ENCODE results near the gene PRSS57. TPM values are rescaled to one million over a fixed set of nuclear protein-coding genes. Genes with fewer than 3 reads are reported as not detected.

PRSS57 gene
- total and polyA plus RNA-seq, 2 of the 13 experiments (the other 11 are each of a cell fraction or from before 2014, with no cell fraction given) = 0.12 TPM; not detected in 1

DNA sequence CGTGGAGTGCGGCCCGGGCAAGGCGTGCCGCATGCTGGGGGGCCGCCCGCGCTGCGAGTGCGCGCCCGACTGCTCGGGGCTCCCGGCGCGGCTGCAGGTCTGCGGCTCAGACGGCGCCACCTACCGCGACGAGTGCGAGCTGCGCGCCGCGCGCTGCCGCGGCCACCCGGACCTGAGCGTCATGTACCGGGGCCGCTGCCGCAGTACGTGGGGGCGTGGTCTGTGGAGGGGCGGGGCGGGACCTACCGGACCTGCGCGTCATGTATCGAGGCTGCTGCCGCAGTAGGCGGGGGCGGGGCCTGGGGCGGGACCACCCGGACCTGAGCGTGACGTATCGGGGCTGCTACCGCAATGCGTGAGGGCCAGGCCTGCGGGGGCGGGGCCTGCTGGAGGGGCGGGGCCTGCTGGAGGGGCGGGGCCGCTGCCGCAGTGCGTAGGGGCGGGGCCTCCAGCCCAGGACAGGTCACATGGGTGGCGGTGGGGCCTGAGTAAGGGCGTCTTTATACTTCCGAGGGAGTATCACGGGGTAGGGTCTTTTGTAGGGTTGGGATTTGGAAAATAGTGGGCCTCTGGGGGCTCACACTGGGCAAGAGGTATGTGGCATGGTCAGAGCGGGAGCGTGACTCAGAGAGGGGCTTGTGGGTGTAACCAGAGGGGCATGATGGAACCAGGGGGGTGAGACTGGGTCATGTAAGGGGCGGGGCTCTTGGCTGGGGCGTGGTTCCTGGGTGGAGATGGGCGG, 14.8 kb downstream of the PRSS57 start (continued):
- TF ChIP-seq SRY (CRISPR knock-in tag; IDR thresholded peaks at IDR 0.05) (peak; percentile 89; the same call in 1 of the 2 replicates), ATF7-NPFF (CRISPR knock-in tag; IDR thresholded peaks at IDR 0.05; ENCODE audit: low read depth) (peak; percentile 70; the same call in 1 of the 2 replicates), ETV5 (CRISPR knock-in tag; IDR thresholded peaks at IDR 0.05; ENCODE audit: borderline replicate concordance) (no peak; the same call in 1 of the 2 replicates), ZC3H4 (CRISPR knock-in tag; IDR thresholded peaks at IDR 0.05; ENCODE audit: borderline replicate concordance) (no peak), REXO4 (CRISPR knock-in tag; IDR thresholded peaks at IDR 0.05; ENCODE audit: borderline replicate concordance) (no peak), PRDM15 (CRISPR knock-in tag; IDR thresholded peaks at IDR 0.05) (no peak), DNMT1 (CRISPR knock-in tag; IDR thresholded peaks at IDR 0.05) (0 out of 2 replicates have a peak, but pooled peaks have one; percentile 34), CREB1 (IDR thresholded peaks at IDR 0.05) (peak; percentile 85), CREB1 (CRISPR knock-in tag; IDR thresholded peaks at IDR 0.05) (no peak), MAZ (IDR thresholded peaks at IDR 0.05; ENCODE audit: borderline replicate concordance, low read depth, low read length) (peak; percentile 68), MAZ (CRISPR knock-in tag; IDR thresholded peaks at IDR 0.05; ENCODE audit: low read depth) (peak; percentile 87), ZNF605 (CRISPR knock-in tag; IDR thresholded peaks at IDR 0.05) (0 out of 2 replicates have a peak, but pooled peaks have one; percentile 40), JDP2 (CRISPR knock-in tag; IDR thresholded peaks at IDR 0.05; ENCODE audit: borderline replicate concordance) (no peak), SIN3A (IDR thresholded peaks at IDR 0.05; ENCODE audit: borderline replicate concordance, low read depth, low read length) (peak; percentile 24; the same call in 1 of the 2 replicates), TMF1 (CRISPR knock-in tag; IDR thresholded peaks at IDR 0.05; ENCODE audit: low read depth) (peak; percentile 79; the same call in 1 of the 2 replicates), ZNF549 (CRISPR knock-in tag; IDR thresholded peaks at IDR 0.05) (no peak), HES4 (CRISPR knock-in tag; IDR thresholded peaks at IDR 0.05; ENCODE audit: borderline replicate concordance) (peak; percentile 90), ZBTB43 (CRISPR knock-in tag; conservative IDR thresholded peaks at IDR 0.05) (0 out of 2 replicates have a peak, but pooled peaks have one; percentile 3), KAT7 (CRISPR knock-in tag; IDR thresholded peaks at IDR 0.05; ENCODE audit: borderline replicate concordance) (peak; percentile 56; the same call in 1 of the 2 replicates), ZSCAN31 (CRISPR knock-in tag; IDR thresholded peaks at IDR 0.05; ENCODE audit: low read depth) (peak; percentile 85; the same call in 1 of the 2 replicates), ARNT (IDR thresholded peaks at IDR 0.05) (no peak), FOXK1 (CRISPR knock-in tag; IDR thresholded peaks at IDR 0.05; ENCODE audit: borderline replicate concordance, low read depth) (no peak), SAFB2 (CRISPR knock-in tag; IDR thresholded peaks at IDR 0.05; ENCODE audit: borderline replicate concordance, low read depth) (peak; percentile 76; the same call in 1 of the 2 replicates)
- TF ChIP-seq, protein P1, sequence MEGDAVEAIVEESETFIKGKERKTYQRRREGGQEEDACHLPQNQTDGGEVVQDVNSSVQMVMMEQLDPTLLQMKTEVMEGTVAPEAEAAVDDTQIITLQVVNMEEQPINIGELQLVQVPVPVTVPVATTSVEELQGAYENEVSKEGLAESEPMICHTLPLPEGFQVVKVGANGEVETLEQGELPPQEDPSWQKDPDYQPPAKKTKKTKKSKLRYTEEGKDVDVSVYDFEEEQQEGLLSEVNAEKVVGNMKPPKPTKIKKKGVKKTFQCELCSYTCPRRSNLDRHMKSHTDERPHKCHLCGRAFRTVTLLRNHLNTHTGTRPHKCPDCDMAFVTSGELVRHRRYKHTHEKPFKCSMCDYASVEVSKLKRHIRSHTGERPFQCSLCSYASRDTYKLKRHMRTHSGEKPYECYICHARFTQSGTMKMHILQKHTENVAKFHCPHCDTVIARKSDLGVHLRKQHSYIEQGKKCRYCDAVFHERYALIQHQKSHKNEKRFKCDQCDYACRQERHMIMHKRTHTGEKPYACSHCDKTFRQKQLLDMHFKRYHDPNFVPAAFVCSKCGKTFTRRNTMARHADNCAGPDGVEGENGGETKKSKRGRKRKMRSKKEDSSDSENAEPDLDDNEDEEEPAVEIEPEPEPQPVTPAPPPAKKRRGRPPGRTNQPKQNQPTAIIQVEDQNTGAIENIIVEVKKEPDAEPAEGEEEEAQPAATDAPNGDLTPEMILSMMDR (CRISPR knock-in tag; IDR thresholded peaks at IDR 0.05) = peak; percentile 75

Data from HepG2 (cell line).